ENCODE results near the gene C1QTNF3.

DNA sequence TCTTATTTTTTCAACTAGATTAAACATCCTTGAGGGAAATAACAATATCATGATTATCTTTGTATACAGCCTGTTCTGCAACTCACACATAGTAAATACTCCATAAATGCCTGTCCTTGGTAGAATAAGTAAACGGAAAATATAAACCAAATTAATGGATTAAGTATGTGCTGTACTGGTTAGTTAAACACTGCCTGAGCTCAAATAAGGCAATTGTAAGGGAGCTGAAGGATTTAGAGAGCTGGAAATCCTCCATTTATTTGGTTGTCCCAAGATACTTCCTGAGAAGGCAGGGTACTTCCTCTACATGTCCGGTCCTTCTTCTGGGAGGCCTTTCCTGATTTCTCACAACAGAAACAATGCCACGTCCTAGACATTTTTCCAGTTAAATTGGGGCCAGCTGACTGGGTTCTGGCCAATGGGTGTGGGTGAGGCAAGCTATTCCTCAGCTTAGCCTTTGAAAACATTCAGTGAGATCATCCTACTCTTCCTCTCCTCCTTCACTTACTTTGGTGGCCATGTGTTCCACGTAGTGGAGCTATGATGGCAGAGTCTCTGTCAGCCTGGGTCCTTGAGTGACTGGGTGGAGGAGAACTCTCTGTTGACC lies 8.5 kb upstream of the C1QTNF3 start:
- TF ChIP-seq, protein P1, sequence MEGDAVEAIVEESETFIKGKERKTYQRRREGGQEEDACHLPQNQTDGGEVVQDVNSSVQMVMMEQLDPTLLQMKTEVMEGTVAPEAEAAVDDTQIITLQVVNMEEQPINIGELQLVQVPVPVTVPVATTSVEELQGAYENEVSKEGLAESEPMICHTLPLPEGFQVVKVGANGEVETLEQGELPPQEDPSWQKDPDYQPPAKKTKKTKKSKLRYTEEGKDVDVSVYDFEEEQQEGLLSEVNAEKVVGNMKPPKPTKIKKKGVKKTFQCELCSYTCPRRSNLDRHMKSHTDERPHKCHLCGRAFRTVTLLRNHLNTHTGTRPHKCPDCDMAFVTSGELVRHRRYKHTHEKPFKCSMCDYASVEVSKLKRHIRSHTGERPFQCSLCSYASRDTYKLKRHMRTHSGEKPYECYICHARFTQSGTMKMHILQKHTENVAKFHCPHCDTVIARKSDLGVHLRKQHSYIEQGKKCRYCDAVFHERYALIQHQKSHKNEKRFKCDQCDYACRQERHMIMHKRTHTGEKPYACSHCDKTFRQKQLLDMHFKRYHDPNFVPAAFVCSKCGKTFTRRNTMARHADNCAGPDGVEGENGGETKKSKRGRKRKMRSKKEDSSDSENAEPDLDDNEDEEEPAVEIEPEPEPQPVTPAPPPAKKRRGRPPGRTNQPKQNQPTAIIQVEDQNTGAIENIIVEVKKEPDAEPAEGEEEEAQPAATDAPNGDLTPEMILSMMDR (IDR thresholded peaks at IDR 0.05; ENCODE audit: extremely low read depth in 1 of 2, insufficient read depth in 1 of 2, low read depth in 1 of 2, low read length in 2 of 2) = no peak
- TF ChIP-seq POLR2AphosphoS5 (IDR thresholded peaks at IDR 0.05; ENCODE audit: insufficient read depth, low read depth, low read length) = no peak
- TF ChIP-seq POLR2A (IDR thresholded peaks at IDR 0.05; ENCODE audit: low read depth, low read length) = no peak
- TF ChIP-seq JUN (IDR thresholded peaks at IDR 0.05; ENCODE audit: borderline replicate concordance, insufficient read depth, insufficient read length, low read depth) = no peak
- TF ChIP-seq EZH2 (IDR thresholded peaks at IDR 0.05; ENCODE audit: borderline replicate concordance, low read depth, low read length, severe bottlenecking) = no peak
- TF ChIP-seq, protein P2, sequence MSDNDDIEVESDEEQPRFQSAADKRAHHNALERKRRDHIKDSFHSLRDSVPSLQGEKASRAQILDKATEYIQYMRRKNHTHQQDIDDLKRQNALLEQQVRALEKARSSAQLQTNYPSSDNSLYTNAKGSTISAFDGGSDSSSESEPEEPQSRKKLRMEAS (IDR thresholded peaks at IDR 0.05; ENCODE audit: insufficient read depth, insufficient read length) = no peak
